Activated CD4-positive, alpha-beta T cell treated with anti-CD3 and anti-CD28 coated beads, Interleukin-2, amount 10 ng/mL, durations not matched to agents 7 days and 5 days (primary cell): ENCODE results near the gene PHF1. TPM values are rescaled to one million over a fixed set of nuclear protein-coding genes. Genes with fewer than 3 reads are reported as not detected.

Source experiments
- CTCF ChIA-PET: fragments of 350-600 bp; sonication (Branson Sonifier 250); formaldehyde crosslinking; loops from one replicate; lab custom pipeline; 2021; ENCODE audit warnings: antibody characterized with exemption; lab: Charles Lee
- POLR2A ChIA-PET: fragments of 350-600 bp; sonication (Branson Sonifier 250); formaldehyde crosslinking; loops from one replicate; lab custom pipeline; 2021; ENCODE audit warnings: antibody characterized with exemption; lab: Charles Lee
- DNase-seq: peaks from one replicate; pipeline ENCODE4 v3.0.0-alpha.2; 2020
- H3K27ac Mint-ChIP-seq: one replicate; pipeline ENCODE4 v1.8.0; 2021; ENCODE audit warnings: mild to moderate bottlenecking, moderate library complexity, mixed read lengths
- H3K27me3 Mint-ChIP-seq: one replicate; pipeline ENCODE4 v1.8.0; 2021; ENCODE audit warnings: mixed read lengths
- H3K36me3 Mint-ChIP-seq: one replicate; pipeline ENCODE4 v1.8.0; 2021; ENCODE audit warnings: low read depth, mixed read lengths
- H3K4me1 Mint-ChIP-seq: one replicate; pipeline ENCODE4 v1.8.0; 2021; ENCODE audit warnings: mixed read lengths
- H3K4me3 Mint-ChIP-seq: one replicate; pipeline ENCODE4 v1.8.0; 2021; ENCODE audit warnings: mild to moderate bottlenecking, moderate library complexity, mixed read lengths
- H3K9me3 Mint-ChIP-seq: one replicate; pipeline ENCODE4 v1.8.0; 2021; ENCODE audit warnings: mixed read lengths
- total RNA-seq, 2 experiments: library from RNA; stranded (reverse); gene quantifications; one replicate each; pipeline ENCODE4 v1.2.3, GENCODE V29; 2021

Gene PHF1
- total RNA-seq, 2 experiments from 2014 or later: 34.2 to 37.7 TPM

- ChIA-PET POLR2A (no interaction called here), CTCF (no interaction called here)
- no peak overlapping the region for H3K4me3 Mint-ChIP-seq
- H3K4me1 Mint-ChIP-seq: peaks cover 71% of the 10 kb centered on the region
- peaks cover 34% of the 10 kb centered on the region for H3K36me3 Mint-ChIP-seq
- H3K9me3 Mint-ChIP-seq: no peaks in the 10 kb centered on the region
- no peak for DNase-seq
- no peaks in the 10 kb centered on the region for H3K27me3 Mint-ChIP-seq
- H3K27ac Mint-ChIP-seq: peak overlapping the region; percentile 75
Observed at GRCh38 chr6:33414592-33415271, 3.9 kb downstream of the PHF1 start.

GRCh38 chr6:33415831-33416230, 5.0 kb downstream of the PHF1 start:
- ChIA-PET CTCF (interaction anchor here (1.2 kb wide), 1 partner anchor 13 kb away, joined by 3 read pairs; no protein-coding TSS in a partner anchor), POLR2A (no interaction called here)
- Mint-ChIP-seq H3K27me3 (no peaks in the 10 kb centered on the region), H3K36me3 (peaks cover 31% of the 10 kb centered on the region), H3K4me3 (peak overlapping the region; percentile 5), H3K27ac (peak overlapping the region; percentile 7), H3K4me1 (peaks cover 71% of the 10 kb centered on the region), H3K9me3 (no peaks in the 10 kb centered on the region)
- DNase-seq: no peak

DNA sequence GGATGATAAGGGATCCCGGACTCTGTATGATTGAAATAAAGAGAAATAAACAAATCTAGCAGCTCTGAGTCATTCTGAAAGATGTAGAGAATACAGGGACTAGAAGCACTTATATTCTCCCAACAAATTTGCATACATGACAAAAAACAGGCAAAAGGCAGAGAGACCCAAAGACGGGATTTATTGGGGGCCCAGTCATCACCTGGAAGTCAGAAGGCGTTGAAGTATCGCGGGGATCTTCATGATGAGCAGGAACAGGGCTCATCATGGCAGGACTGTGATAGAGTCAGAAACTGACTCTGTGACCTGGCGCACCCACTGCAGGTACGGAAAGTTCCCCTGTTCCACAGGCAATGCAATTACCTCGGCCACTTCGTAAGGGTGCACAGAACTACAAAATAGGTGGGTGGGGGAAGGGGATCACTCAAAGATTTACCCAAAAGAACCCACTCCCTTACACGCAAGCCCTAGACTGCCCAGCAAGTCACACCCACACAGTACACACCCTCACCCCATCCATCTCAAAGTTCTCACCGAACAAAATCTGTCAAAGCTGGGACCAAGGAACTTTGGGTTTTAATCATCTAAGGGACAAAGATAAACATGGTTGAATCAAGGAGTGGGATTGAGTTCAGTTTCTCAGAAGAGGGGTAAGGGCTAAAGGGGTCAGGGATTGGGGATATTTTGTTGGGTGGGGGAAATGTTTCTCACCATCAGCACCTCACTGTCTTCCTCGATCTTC, 5.7 kb downstream of the PHF1 start:
- H3K9me3 Mint-ChIP-seq: no peaks in the 10 kb centered on the region
- H3K27ac Mint-ChIP-seq: peak overlapping the region; percentile 97
- no peak for DNase-seq
- peak overlapping the region; percentile 95 for H3K4me3 Mint-ChIP-seq
- H3K4me1 Mint-ChIP-seq: peaks cover 73% of the 10 kb centered on the region
- peaks cover 31% of the 10 kb centered on the region for H3K36me3 Mint-ChIP-seq
- CTCF ChIA-PET: interaction anchor here (0.9 to 3.9 kb wide), 4 partner anchors 10 to 14 kb away, joined by 3 to 28 read pairs (median 4); no protein-coding TSS in a partner anchor
- POLR2A ChIA-PET: interaction anchor here (0.7 kb wide), 1 partner anchor 170 kb away, joined by 6 read pairs; no protein-coding TSS in a partner anchor
- peaks cover 3% of the 10 kb centered on the region for H3K27me3 Mint-ChIP-seq

DNA sequence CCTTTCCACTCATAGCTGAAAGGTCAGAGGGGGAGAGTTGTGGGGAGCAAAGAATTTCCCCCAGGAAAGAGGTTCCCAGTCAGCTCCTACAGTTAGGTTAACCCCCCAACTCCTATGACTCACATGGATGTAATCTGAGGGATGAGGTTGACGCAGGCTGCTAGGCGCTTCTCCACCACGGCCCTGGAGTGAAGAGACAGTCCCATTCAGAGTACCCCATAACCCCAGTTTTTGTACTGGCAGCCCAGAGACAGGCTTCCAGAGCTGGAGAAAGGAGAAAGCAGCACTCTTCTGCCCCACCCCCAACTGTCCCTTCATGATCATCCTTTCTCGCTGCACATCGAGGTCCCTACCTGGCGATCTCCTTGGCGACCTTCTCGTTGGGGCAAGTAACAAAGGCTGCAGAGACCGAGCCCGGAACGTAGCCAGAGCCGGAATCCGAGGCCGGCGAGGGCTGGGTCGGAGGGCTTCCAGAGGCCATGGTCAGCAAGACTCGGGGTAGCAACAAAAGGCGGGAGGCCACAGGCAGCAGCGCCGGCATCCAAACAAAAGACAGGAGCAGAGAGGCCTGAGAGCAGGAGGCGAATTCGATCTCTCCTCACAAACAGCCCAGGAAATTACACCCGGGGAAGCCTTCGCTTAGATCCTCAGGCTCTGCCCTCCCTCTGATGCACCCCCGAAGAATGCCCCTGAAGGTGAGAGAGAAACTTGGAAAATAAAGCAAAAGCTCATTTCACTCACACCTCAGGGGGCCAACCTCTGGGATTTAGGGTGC, 6.5 kb downstream of the PHF1 start:
- ChIA-PET POLR2A (interaction anchor here (0.7 kb wide), 1 partner anchor 169 kb away, joined by 6 read pairs; no protein-coding TSS in a partner anchor), CTCF (interaction anchor here (0.9 to 3.9 kb wide), 5 partner anchors 9 to 162 kb away, joined by 3 to 28 read pairs (median 4); no protein-coding TSS in a partner anchor)
- Mint-ChIP-seq H3K4me3 (peak overlapping the region; percentile 95), H3K4me1 (peaks cover 73% of the 10 kb centered on the region), H3K36me3 (peaks cover 30% of the 10 kb centered on the region), H3K27me3 (peaks cover 3% of the 10 kb centered on the region), H3K9me3 (no peaks in the 10 kb centered on the region), H3K27ac (peak overlapping the region; percentile 97)
- DNase-seq: no peak

GRCh38 chr6:33417903-33418689, 7.3 kb downstream of the PHF1 start, which contains the start of gene CUTA:
CUTA (minus strand) TSS chr6:33418107; CDS start chr6:33418000, 107 bp downstream.
- ChIA-PET POLR2A (no interaction called here), CTCF (interaction anchor here (0.7 to 3.9 kb wide), 8 partner anchors 8 to 282 kb away, joined by 3 to 28 read pairs (median 4); partner anchors contain the start of genes RPS18 and VPS52)
- DNase-seq: peak; percentile 100
- Mint-ChIP-seq H3K9me3 (no peaks in the 10 kb centered on the region), H3K4me1 (peaks cover 71% of the 10 kb centered on the region), H3K36me3 (peaks cover 26% of the 10 kb centered on the region), H3K27ac (peak within 1 kb of the TSS; percentile 97), H3K4me3 (peak within 1 kb of the TSS; percentile 95), H3K27me3 (peaks cover 3% of the 10 kb centered on the region)

GRCh38 chr6:33418690-33419291, 8.0 kb downstream of the PHF1 start:
- H3K36me3 Mint-ChIP-seq: peaks cover 25% of the 10 kb centered on the region
- peak overlapping the region; percentile 97 for H3K27ac Mint-ChIP-seq
- peaks cover 71% of the 10 kb centered on the region for H3K4me1 Mint-ChIP-seq
- peak; percentile 45 for DNase-seq
- H3K9me3 Mint-ChIP-seq: no peaks in the 10 kb centered on the region
- CTCF ChIA-PET: interaction anchor here (0.6 to 3.9 kb wide), 9 partner anchors 9 to 282 kb away, joined by 3 to 28 read pairs (median 3); no protein-coding TSS in a partner anchor
- H3K27me3 Mint-ChIP-seq: peaks cover 3% of the 10 kb centered on the region
- peak overlapping the region; percentile 95 for H3K4me3 Mint-ChIP-seq
- POLR2A ChIA-PET: no interaction called here

- ChIA-PET CTCF (interaction anchor here (0.6 to 3.9 kb wide), 5 partner anchors 10 to 176 kb away, joined by 3 to 28 read pairs (median 3); no protein-coding TSS in a partner anchor), POLR2A (interaction anchor here (0.7 kb wide), 1 partner anchor 10 kb away, joined by 3 read pairs; no protein-coding TSS in a partner anchor)
Observed at GRCh38 chr6:33419580-33420490, 9.0 kb downstream of the PHF1 start, which contains the start of gene SYNGAP1. SYNGAP1 (plus strand) TSS chr6:33420065; CDS start chr6:33420265, 200 bp downstream.

DNA sequence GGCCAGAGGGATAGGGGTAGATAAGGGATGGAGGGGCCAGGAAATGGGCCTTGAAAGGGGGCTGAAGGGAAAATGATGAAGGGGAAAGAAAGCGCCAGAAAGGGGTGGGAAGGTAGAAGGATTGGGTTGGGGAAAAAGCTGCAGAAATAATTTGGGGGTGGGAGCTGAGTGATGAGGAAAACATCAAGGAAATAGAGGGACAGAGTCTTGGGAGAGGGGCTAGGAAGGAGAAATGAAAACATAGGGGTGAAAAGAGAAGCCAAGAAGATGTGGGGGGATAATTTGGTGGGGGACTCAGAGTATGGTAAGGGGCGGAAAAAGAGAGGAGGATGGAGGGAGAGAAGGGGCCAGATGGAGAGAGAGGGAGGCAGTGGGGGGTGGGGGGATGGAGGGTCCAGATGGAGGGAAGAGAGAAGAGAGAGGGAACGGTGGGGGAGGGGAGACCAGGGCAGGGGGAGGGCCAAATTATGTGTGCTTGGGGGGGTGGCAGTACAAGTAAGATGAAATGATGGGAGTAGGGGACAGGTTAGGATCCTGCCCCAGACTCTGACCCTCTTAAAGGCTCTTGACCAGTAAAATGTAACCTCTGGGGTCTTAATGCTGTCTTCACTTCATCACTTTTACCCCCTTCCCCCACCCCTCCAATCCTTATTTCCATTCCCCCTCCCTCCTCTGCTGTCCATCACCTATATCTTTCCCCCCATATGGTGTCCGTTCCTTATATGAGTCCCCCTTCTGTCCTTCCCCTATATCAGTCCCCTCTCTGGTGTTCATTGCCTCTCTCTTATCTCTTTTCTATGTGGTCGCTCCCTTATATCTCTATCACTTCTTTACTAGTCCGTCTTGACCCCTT, 9.9 kb downstream of the PHF1 start:
- CTCF ChIA-PET: interaction anchor here (3.9 kb wide), 1 partner anchor 10 kb away, joined by 28 read pairs; no protein-coding TSS in a partner anchor
- Mint-ChIP-seq H3K9me3 (no peaks in the 10 kb centered on the region), H3K4me1 (peaks cover 72% of the 10 kb centered on the region), H3K36me3 (peaks cover 24% of the 10 kb centered on the region), H3K27ac (peak overlapping the region; percentile 31), H3K27me3 (peaks cover 3% of the 10 kb centered on the region), H3K4me3 (peak overlapping the region; percentile 53)
- no peak for DNase-seq
- POLR2A ChIA-PET: no interaction called here

More at GRCh38 chr6:33419580-33420490, 9.0 kb downstream of the PHF1 start, which contains the start of gene SYNGAP1:
- peak within 1 kb of the TSS; percentile 95 for H3K4me3 Mint-ChIP-seq
- peaks cover 71% of the 10 kb centered on the region for H3K4me1 Mint-ChIP-seq
- H3K36me3 Mint-ChIP-seq: peaks cover 25% of the 10 kb centered on the region
- DNase-seq: peak; percentile 56
- peak within 1 kb of the TSS; percentile 97 for H3K27ac Mint-ChIP-seq
- H3K27me3 Mint-ChIP-seq: peaks cover 3% of the 10 kb centered on the region
- H3K9me3 Mint-ChIP-seq: no peaks in the 10 kb centered on the region

DNA sequence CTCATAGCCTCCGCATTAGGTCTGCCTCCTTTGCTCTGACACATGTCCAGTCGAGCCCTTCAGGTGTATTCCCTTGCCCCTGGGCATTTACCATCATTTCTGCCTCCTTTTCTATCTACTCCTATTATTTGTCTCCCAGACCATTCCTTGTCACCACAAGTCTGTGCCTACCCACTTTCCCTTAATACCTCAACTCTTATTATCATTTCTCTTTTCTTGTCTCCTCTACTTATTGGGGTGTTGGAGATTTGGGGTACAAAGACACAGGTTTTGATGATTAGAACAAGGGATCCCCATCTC, 10.5 kb downstream of the PHF1 start:
- H3K27me3 Mint-ChIP-seq: peaks cover 3% of the 10 kb centered on the region
- peaks cover 23% of the 10 kb centered on the region for H3K36me3 Mint-ChIP-seq
- ChIA-PET POLR2A (no interaction called here), CTCF (no interaction called here)
- no peak for DNase-seq
- H3K9me3 Mint-ChIP-seq: no peaks in the 10 kb centered on the region
- peaks cover 68% of the 10 kb centered on the region for H3K4me1 Mint-ChIP-seq
- peak overlapping the region; percentile 34 for H3K4me3 Mint-ChIP-seq
- H3K27ac Mint-ChIP-seq: peak overlapping the region; percentile 2

DNA sequence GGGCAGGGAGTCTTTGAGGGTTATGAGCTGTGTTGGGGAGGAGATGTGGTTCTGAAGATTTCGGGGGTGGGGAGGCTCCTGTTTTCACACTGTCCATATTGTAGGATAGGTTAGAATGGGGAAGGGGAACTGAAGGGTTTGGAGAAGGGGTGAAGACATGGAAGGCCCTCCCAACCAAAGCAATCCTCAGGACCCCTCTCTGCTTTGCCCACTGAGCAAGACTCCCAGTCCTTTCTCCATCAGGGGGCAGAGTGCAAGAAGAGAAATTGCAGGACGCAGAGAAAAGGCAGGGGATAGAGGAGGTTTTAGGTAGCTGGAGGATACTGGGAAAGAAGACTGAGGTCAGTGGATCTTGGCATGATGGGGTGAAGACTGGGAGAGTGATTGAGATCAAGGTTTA, 13.0 kb downstream of the PHF1 start:
- Mint-ChIP-seq H3K36me3 (peaks cover 18% of the 10 kb centered on the region), H3K4me3 (peak overlapping the region; percentile 88)

More for the DNA sequence above, 13.0 kb downstream of the PHF1 start:
- no peak overlapping the region for H3K27ac Mint-ChIP-seq
- POLR2A ChIA-PET: no interaction called here
- H3K4me1 Mint-ChIP-seq: peaks cover 72% of the 10 kb centered on the region
- no peak for DNase-seq
- no peaks in the 10 kb centered on the region for H3K9me3 Mint-ChIP-seq
- H3K27me3 Mint-ChIP-seq: peaks cover 3% of the 10 kb centered on the region
- CTCF ChIA-PET: no interaction called here
